Brain pericyte (primary cell): ENCODE results near the gene CEP83.
A peak's percentile ranks its signal among the peaks of the same experiment; 100 is the strongest.

ENCODE experiments used
- DNase-seq: peaks from one replicate; pipeline ENCODE4 v3.0.0-alpha.2; 2012; ENCODE audit warnings: low read depth, low spot score

CEP83 gene

DNA sequence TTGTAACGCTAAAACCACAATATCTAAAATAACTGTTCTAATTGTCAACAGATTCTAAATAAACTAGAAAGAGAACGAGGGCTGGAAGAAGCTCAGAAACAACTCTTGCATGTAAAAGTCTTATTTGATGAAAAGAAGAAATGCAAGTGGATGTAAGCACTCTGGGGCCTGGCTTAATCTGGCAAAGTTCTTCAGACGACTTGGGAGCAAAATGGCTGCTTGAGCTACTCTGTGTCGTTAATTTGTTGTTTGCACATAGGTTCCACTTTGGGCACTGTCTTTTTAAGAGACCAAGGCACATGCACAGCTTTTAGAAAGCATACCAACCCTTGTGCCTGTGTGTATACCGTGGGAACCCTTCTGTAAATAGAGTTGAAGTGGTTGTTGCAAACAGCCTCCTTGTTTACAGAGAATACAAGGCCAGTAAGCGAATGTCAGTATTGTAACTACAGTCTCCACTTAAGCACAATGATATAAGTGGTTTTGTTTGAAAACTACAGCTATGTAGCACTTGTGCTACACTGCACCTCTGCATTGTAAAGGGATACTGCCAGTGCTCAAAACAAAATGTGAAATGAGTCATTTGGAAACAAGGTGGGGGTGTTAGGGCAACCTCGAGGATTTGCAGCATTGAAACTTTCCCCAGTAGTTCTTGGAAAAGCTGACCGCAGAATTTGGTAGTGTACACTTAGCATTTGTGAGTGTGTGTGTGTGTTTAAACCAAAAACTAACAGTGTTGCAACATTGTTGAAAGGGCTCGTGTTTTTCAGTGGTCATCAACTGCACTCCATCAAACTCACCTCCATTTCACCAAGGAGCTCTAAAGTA, 154.3 kb downstream of the CEP83 start:
- DNase-seq = no peak

DNA sequence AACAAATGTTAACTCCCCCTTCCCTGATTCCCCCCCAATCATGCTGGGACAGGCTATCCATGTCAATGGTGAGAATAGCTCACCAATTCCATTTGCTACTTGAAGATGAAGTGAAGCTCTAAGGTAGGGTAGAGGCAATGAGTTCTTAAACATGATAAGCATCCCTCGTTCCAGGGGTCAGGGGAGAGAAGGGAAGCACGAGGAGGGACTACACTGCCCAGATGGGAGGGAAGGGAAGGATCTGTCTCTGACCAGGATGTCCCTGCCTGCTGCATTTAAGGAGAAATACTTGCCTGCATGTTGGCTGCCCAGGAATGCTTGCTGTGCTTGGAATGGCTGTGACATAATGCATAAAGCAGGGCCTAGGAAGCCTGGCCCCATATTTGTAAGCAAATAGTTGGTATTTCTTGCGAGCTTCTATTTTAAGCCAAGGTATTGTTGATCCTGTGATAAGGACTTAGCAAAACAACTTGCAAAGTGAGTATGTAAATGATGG, 155.1 kb downstream of the CEP83 start:
- DNase-seq = no peak

- no peak for DNase-seq
Measured at GRCh38 chr12:94304012-94304411, 155.7 kb downstream of the CEP83 start.

DNA sequence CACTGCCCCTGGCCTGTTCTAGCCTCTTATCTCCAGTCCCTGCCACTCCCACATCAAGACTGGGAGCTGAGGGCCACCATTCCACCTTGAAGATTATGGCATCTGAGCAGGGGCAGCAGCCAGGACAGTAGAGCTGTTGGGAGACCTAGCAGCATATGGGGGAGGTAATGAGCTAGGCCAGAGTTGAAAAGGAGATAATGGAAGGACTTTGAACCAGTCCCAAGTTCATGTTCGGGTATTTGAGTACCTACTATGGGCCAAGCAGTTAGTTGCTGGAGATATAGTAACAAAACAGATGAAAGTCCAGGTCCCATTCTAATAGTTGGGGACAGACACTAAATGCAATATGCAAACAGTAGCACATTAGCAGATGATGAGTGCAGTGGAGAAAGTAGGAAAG, 159.8 kb downstream of the CEP83 start:
- DNase-seq = no peak

GRCh38 chr12:94297876-94298505, 161.7 kb downstream of the CEP83 start:
- DNase-seq = no peak

GRCh38 chr12:94297096-94297699, 162.5 kb downstream of the CEP83 start:
- DNase-seq = no peak

- DNase-seq = no peak
Measured at GRCh38 chr12:94290353-94290752, 169.3 kb downstream of the CEP83 start.

- DNase-seq = no peak
Measured at GRCh38 chr12:94289461-94290312, 170.0 kb downstream of the CEP83 start.

DNA sequence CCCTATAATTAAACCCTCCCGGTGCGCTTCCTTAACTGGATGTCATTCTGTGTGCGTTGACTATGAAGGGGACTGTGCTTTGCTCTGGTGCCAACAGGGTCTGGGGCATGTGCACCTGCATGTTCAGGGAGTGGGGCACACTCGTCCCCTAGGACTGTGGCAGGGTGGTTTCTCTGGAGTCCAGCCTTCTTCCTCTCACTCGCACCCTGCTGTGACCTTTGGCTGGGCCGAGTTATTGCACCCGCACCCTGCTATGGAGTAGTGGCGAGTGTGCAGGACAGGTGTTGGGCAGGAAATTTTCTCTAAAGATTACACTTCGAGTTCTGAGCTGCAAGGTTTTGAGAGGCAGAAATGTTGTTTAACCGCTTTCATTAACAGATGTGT, 172.4 kb downstream of the CEP83 start:
- DNase-seq = no peak

GRCh38 chr12:94286583-94287244, 173.0 kb downstream of the CEP83 start:
- no peak for DNase-seq

DNA sequence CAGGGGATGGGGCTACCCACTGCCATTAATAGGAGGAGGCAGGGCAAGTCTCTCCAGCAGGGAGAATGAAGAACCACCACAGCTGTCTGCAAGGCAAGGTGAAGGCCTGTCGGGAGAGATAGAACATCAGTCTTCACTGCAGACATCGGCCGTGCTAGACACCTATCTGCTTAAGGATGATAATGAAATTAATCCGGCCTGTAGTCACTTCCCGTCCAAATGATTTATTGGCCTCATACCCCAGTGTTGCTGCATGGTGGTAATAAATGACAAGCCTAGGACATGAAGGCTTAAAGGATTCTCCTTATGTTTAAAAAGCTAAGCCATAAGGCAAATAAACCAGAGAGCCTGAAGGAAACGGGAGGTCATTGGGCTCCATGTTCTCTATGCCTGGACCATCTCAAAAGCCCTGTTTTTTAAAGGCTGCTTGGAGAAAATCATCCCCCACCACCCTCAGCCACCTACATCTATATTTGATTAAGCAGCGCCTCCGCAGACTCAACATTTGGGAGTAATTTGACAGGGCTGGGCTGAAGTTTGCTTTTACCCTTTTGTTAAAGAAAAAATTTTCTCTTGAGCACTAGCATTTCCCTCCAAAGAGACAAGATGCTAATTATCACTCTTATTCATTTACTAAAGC, 173.6 kb downstream of the CEP83 start:
- no peak for DNase-seq

DNA sequence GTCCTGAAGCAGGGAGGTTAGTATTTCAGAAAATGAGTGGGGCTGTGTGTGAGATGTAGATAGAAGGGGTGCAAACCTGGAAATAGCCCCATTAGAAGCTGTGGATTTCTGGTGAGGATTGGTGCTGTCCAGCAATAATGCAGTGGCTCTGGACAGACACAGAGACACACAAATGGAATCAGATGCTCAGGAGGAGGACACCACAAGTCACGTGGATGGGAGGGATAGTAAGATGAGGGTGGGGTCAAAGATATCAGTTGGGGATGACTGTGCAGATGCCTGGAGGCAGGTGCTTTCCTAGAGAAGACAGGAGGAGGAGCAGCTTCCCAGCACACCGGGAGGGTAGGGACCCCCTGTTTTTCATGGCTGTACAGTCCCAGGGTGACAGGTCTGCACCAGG, 174.8 kb downstream of the CEP83 start:
- DNase-seq = no peak

- no peak for DNase-seq
Measured at GRCh38 chr12:94284046-94284445, 175.6 kb downstream of the CEP83 start.

GRCh38 chr12:94282675-94283074, 177.0 kb downstream of the CEP83 start:
- no peak for DNase-seq

DNA sequence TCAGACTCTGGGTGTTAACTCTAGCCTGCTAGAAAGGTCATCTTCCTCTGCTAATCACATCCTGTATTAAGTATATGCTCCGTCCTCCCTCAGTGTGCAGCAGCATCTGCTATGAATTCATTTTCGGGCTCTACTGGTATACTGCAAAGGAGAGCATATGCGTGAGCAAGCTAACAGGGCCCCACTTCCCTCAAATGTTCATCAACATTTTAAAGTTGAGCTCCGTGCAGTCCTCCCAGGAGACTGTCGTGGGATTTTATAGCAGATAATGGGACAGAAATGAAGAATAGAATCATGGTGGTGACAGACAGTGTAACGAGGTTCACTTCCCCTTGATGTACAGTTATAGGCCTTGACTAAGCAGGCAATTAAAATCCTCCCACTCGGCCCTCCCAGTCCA, 179.6 kb downstream of the CEP83 start:
- DNase-seq = no peak

DNA sequence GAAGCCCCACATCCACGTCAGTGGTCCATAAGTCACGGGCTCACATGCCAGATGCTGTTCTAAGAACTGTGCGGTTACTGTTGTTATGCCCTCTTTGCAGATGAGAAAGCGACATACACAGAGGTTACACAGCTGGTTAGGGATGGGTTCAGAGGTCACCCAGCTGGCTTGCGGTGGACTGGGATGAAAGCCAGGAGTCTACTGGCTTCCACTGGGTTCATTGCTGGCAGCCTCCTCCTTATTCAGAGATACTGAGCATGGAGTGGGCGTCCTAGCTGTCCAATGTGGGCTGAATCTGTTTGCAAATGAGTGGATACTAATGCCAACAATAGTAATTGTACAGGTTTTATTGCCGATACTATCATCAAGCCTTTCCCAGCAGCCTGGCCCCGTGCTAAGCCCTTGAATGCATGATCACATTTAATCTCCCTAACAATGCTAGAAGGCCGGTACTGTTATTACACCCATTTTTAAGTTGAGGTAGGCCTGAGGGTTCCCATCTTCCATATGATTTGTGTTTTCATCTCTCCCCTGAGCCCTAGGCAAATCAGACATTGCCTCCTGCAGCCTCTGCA, 182.2 kb downstream of the CEP83 start:
- peak; percentile 15 for DNase-seq

- no peak for DNase-seq
Measured at GRCh38 chr12:94276725-94277124, 182.9 kb downstream of the CEP83 start.

DNA sequence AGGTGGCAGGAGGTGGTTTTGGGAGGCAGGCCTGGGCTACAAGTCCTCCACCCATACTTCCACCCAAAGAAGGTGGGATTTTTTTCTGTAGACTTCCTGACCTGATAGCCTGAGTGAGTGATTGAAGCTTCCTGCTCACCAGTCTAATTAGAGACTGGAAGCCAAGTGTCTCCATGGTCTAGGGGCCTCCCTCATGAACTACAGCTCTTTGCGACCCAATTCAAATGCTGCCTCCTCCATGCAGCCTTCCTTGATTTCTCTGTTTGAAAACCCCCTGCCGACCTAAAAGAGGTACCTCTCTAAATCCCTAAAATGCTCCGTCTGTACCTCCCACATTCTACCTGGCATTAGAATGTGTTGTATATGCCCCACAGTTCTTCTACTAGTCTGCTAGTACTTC, 186.4 kb downstream of the CEP83 start:
- DNase-seq = no peak

- no peak for DNase-seq
Measured at GRCh38 chr12:94272280-94272679, 187.4 kb downstream of the CEP83 start.

GRCh38 chr12:94271351-94271750, 188.3 kb downstream of the CEP83 start:
- no peak for DNase-seq
